ENCODE data around the gene CPSF7.

DNA sequence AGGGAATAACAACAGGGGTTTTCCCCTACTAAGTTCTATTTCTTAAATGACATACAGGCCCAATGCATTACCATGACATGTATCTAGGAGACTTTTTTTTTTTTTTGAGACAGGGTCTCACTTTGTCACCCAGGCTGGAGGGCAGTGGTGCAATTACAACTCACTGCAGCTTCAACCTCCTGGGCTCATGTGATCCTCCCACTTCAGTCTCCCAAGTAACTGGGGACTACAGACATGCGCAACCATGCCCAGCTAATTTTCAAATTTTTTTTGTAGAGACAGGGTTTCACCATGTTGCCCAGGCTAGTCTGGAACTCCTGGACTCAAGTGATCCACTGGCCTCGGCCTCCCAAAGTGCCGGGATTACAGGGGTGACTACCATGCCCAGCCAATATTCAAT is 7.5 kb downstream of the CPSF7 start:
- no peak for TF ChIP-seq EZH2phosphoT487 (conservative IDR thresholded peaks at IDR 0.05; ENCODE audit: low read length)
- TF ChIP-seq, protein P1, sequence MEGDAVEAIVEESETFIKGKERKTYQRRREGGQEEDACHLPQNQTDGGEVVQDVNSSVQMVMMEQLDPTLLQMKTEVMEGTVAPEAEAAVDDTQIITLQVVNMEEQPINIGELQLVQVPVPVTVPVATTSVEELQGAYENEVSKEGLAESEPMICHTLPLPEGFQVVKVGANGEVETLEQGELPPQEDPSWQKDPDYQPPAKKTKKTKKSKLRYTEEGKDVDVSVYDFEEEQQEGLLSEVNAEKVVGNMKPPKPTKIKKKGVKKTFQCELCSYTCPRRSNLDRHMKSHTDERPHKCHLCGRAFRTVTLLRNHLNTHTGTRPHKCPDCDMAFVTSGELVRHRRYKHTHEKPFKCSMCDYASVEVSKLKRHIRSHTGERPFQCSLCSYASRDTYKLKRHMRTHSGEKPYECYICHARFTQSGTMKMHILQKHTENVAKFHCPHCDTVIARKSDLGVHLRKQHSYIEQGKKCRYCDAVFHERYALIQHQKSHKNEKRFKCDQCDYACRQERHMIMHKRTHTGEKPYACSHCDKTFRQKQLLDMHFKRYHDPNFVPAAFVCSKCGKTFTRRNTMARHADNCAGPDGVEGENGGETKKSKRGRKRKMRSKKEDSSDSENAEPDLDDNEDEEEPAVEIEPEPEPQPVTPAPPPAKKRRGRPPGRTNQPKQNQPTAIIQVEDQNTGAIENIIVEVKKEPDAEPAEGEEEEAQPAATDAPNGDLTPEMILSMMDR (IDR thresholded peaks at IDR 0.05; ENCODE audit: insufficient read depth, low read length, poor library complexity, severe bottlenecking): no peak
